AG04450 (cell line): ENCODE results near the gene SYK. TPM values are rescaled to one million over a fixed set of nuclear protein-coding genes. Genes with fewer than 3 reads are reported as not detected.

ENCODE experiments used
- CTCF ChIA-PET: fragments of 300-600, 350-600 bp; formaldehyde crosslinking; extraction: SDS; loops from one replicate; lab custom pipeline; 2022; ENCODE audit warnings: antibody characterized with exemption, inconsistent platforms; lab: Charles Lee
- POLR2A ChIA-PET: fragments of 350-600 bp; formaldehyde crosslinking; extraction: SDS; loops from one replicate; lab custom pipeline; 2021; ENCODE audit warnings: antibody characterized with exemption, inconsistent platforms; lab: Yijun Ruan, JAX
- DNase-seq: peaks from one replicate; pipeline ENCODE4 v3.0.0-alpha.2; 2011; ENCODE audit warnings: low read depth, low spot score
- H3K27ac ChIP-seq: one replicate; pipeline ENCODE4 v1.5.1; 2012; ENCODE audit warnings: low read depth, low read length, control low read depth
- H3K27me3 ChIP-seq: one replicate; pipeline ENCODE4 v1.6.0; 2012; ENCODE audit warnings: low read length; ENCODE audit not compliant: control insufficient read depth, insufficient read depth
- H3K4me3 ChIP-seq: 2 replicates; pipeline ENCODE4 v1.5.1; 2011; ENCODE audit warnings: mild to moderate bottlenecking, low read depth, low read length, control low read depth
- H3K9me3 ChIP-seq: 2 replicates; pipeline ENCODE4 v1.5.1; 2012; ENCODE audit warnings: low read length; ENCODE audit not compliant: control insufficient read depth, insufficient read depth
- CTCF ChIP-seq: IDR thresholded peaks from 2 replicates; pipeline ENCODE4 v1.5.1; 2011; ENCODE audit warnings: low read depth, low read length, control low read depth, inconsistent platforms
- polyA plus RNA-seq: library from polyadenylated mRNA; depleted of rRNA; stranded (reverse); fragments of >200 nt; gene quantifications from 2 replicates; pipeline ENCODE4 v1.2.3, GENCODE V29; 2011

SYK gene
- polyA plus RNA-seq, 1 experiment = not detected

GRCh38 chr9:90821697-90822096 is 20.1 kb downstream of the SYK start:
- Histone ChIP-seq H3K27me3 (no peaks in the 10 kb centered on the region), H3K9me3 (no peaks in the 10 kb centered on the region), H3K27ac (no peak overlapping the region), H3K4me3 (no peak overlapping the region)
- no peak for DNase-seq
- ChIA-PET CTCF (no interaction called here), POLR2A (no interaction called here)
- TF ChIP-seq CTCF = no peak

- Histone ChIP-seq H3K9me3 (no peaks in the 10 kb centered on the region), H3K4me3 (no peak overlapping the region), H3K27ac (no peak overlapping the region), H3K27me3 (no peaks in the 10 kb centered on the region)
- TF ChIP-seq CTCF = no peak
- CTCF ChIA-PET = no interaction called here
- POLR2A ChIA-PET = no interaction called here
- DNase-seq = no peak
Measured at GRCh38 chr9:90822866-90823265, 21.2 kb downstream of the SYK start.

GRCh38 chr9:90825586-90825985 is 24.0 kb downstream of the SYK start:
- Histone ChIP-seq H3K27ac (no peak overlapping the region), H3K9me3 (no peaks in the 10 kb centered on the region), H3K4me3 (no peak overlapping the region), H3K27me3 (no peaks in the 10 kb centered on the region)
- no peak for TF ChIP-seq CTCF
- ChIA-PET POLR2A (no interaction called here), CTCF (no interaction called here)
- DNase-seq = no peak

GRCh38 chr9:90826326-90827020 is 24.9 kb downstream of the SYK start:
- TF ChIP-seq CTCF = no peak
- Histone ChIP-seq H3K27me3 (no peaks in the 10 kb centered on the region), H3K9me3 (no peaks in the 10 kb centered on the region), H3K4me3 (no peak overlapping the region), H3K27ac (no peak overlapping the region)
- DNase-seq = no peak
- ChIA-PET CTCF (no interaction called here), POLR2A (no interaction called here)

GRCh38 chr9:90827181-90827871 is 25.7 kb downstream of the SYK start:
- CTCF ChIA-PET = interaction anchor here (0.5 kb wide), 1 partner anchor 98 kb away, joined by 3 read pairs; no protein-coding TSS in a partner anchor
- no peak for DNase-seq
- H3K4me3 ChIP-seq = no peak overlapping the region
- POLR2A ChIA-PET = no interaction called here
- no peaks in the 10 kb centered on the region for H3K27me3 ChIP-seq
- no peak for TF ChIP-seq CTCF
- no peaks in the 10 kb centered on the region for H3K9me3 ChIP-seq
- no peak overlapping the region for H3K27ac ChIP-seq
